GM21515 (cell line): Measurements from ENCODE around the gene GIPC3.

Source experiments
- ATAC-seq: cut with Tn5 transposase; IDR thresholded peaks from one replicate; pipeline ENCODE4 v1.9.1; 2021; ENCODE audit not compliant: unreplicated experiment

GIPC3 gene, protein sequence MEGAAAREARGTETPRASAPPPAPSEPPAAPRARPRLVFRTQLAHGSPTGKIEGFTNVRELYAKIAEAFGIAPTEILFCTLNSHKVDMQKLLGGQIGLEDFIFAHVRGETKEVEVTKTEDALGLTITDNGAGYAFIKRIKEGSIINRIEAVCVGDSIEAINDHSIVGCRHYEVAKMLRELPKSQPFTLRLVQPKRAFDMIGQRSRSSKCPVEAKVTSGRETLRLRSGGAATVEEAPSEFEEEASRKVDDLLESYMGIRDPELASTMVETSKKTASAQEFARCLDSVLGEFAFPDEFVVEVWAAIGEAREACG

DNA sequence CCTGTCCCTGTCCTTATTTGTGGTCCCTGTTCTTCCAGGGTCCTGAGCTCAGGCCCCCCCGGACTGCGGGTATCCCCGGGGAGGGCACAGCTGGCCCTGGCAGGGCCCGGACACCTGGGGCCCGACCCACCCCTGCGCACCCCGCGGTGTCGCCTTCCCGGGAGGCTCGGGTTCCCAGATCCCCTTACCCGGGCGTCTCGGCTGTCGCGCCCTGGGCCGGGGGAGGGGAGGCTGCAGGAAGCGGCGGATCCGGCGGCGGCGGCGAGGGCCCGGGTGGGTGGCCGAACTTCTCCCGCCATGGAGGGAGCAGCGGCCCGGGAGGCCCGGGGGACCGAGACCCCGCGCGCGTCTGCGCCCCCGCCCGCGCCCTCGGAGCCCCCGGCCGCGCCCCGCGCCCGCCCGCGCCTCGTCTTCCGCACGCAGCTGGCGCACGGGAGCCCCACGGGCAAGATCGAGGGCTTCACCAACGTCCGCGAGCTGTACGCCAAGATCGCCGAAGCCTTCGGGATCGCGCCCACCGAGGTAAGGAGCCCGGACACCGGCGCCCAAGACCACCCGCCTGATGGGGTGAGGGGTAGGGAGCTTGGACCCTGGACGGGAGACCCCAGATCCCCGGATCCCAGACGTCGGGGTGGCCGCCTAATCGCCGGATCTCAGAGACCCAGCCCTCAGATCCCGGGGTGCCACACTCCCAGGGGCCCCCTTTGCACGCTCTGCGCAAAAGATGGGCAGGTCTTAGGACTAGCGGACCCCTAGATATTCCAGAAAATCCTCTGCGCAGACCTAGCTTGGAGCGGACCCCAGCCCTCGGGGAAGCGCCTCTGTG lies at the start of gene GIPC3:
Gene GIPC3 (plus strand): TSS at position 178 of the 826 bp plus-strand sequence. CDS start 120 bp downstream, at position 298.
- no peak for ATAC-seq

DNA sequence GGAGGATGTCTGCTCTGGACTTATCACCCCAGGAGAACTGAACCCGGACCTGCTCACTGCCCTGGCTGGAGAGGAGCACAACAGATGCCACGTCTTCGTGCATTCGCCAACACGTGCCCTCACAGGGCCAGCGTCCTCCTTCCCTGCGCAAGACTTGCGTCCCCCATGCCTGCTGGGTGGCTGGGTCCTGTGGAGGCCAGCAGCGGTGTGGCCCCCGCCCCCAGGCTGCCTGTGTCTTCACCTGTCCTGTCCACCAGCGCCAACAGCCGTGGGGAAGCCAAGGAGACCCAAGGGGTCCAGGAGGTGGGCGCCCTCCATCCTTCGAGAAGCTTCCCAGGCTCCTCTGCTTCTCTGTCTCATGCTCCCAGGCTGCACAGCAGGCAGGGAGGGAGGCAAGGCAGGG lies 49.7 kb upstream of the GIPC3 start:
- ATAC-seq, result no peak

DNA sequence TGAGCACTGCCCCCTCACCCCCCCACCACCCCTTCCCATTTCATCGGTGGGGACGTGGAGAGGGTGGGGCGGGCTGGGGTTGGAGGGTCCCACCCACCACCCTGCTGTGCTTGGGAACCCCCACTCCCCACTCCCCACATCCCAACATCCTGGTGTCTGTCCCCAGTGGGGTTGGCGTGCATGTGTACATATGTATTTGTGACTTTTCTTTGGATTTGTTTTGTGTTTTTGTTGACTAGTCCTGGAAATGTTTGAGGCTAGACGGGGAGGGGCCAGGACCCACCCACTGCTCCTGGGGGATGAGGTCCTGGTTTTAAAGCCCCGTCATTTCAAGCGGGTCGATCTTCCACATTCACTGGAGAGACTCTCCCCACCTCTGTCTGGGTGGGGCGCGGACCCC lies 49.3 kb upstream of the GIPC3 start:
- ATAC-seq, result no peak

DNA sequence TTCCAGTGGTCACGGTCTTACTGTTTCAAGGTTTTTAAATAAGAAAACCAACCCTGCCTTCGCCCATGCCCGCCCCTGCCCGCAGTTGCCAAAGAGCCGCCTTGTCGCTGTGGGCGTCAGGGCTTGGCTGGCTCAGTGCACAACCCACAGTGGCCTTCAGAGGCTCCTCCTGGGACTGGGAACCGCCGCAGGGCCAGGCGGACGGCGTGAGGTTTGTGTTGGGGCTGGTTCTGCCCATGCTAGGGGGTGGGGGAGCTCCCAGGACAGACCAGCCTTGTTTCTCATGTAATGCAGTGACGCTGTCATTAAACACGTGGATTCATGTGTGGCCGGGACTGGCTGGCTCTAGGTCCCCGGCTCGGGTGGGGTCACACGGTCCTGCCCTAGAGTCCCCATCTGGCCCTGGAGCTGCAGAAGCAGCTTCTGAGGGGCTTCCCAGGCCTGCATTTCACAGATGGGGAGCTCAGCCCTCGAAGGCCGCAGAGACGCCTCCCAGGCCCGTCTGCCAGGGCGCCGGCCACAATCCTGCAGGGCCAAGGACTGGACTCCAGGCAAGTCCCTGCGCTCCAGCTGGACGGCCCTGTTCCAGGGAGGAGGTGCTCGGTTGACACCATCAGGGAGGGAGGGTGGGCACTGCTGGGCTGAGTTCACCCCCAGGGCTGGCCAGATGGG lies 48.7 kb upstream of the GIPC3 start:
- ATAC-seq, result no peak

DNA sequence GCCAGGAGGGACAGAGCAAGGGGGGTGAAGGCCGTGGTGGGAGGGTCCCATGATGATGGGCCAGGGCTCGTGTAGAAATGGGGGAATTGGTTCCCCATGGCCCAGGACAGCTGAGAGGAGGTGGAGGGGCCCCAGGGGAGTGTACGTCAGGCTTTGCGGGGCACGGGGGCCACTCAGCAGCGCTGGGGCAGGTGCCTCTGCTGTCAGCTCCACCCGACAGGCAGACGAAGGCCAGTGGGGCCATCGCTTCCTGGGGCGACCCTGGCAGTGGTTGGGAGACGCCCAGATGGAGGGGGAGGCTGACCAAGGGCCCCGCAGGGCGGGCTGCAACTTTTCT lies 48.2 kb upstream of the GIPC3 start:
- no peak for ATAC-seq

DNA sequence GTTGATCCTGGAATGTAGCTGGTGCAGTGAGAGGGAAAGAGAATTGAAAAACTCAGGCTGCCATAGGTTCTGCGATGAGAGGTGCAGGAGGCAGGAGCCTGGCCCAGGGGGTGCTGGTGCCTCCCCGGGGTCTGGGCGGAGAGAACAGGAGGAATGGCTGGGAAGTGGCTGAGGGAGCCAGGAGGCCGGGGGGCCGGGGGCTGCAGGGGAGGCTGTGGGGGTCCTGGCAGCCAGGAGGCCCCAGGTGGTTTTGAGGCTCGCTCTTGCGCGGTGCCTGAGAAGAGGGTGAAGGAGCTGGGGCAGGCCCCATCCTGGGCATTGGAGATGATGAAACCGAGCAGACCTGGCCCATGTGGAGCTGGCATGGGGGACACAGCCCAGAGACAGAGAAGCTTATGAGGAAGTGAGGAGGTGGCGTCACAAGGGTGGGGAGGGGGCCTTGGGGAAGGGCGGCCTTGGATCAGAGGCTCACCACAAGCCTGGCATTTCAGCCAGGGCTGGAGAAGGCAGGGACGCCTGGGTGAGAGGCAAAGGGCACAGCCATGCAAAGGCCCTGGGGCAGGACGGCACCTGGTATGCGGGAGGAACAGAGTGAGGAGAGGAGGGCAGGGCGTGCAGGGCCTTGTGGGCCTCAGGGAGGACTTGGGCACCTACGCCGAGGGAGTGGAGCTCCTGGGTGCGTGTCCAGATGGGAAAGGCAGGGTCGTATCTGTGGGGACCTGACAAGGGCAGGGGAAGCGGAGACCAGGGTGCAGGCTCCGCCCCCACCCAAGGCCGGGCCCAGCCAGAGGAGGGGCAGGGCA lies 47.6 kb upstream of the GIPC3 start:
- ATAC-seq, result no peak

DNA sequence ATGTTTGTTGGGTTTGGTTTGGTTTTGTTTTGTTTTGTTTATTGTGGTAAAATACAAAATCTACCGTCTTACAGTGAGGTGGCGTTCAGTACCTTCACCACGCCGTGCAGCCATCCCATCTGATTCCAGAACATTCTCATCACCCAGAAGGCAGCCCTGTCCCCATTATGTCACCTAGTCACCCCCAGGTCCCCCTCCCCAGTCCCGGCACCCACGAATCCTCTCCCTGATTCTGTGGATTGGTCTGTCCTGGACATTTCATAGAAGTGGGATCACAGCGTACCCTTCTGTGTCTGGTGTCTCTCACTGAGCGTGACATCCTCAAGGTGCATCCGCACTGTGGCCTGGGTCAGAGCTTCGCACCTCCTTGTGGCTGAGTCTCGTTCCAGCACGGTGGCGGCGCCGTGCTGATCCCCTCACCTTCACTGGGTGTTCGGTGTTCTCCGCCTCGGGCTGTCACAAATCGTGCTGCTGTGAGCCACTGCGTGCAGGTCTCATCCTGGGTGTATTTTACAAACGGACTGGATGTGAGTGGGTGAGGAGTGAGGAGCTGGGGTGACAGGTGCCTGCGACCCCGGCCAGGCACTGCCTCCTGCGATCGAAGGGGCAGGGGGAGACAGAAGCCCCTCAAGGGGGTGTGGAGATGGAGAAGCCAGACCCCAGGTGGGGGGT lies 46.9 kb upstream of the GIPC3 start:
- ATAC-seq, result no peak

DNA sequence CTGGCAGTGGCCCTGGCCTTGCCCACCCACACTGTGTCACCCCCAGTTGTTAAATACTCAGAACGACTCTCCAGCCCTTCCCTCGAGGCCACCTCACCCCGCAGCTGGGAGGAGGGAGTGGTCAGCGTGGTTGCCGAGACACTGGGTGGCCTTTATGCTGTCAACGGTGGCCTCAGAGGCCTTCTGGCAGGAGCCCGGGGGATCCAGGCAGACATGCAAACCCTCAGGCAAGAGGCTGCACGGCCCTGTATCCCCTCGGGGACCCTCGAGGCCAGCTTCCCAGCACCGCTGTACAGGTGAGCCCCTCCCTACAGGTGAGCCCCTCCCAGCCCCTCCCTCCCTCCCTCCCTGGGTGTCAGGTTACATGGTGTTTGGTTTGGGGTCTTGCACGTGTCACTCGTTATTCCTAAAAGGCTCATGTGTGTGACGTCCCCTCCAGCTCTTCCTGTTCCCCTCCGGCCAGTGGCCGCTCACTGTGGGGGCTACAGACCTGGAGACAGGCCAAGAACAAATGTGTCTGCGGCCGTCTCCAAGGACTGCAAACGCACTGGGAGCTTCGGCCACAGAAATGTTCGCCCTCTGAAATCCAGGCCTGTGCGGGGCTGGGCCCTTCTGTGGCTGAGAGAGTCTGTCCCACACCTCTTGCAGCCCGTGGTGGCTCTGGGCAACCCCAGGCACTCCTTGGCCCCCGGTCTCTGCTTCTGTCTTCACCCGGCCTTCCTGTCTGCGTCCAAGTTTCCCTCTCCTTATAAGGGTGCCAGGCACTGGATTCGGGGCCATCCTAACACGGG lies 46.1 kb upstream of the GIPC3 start, which contains the start of gene TEKTIP1:
Gene TEKTIP1 (plus strand): TSS at position 210 of the 791 bp plus-strand sequence. CDS start 4 bp downstream, at position 214.
- no peak for ATAC-seq

DNA sequence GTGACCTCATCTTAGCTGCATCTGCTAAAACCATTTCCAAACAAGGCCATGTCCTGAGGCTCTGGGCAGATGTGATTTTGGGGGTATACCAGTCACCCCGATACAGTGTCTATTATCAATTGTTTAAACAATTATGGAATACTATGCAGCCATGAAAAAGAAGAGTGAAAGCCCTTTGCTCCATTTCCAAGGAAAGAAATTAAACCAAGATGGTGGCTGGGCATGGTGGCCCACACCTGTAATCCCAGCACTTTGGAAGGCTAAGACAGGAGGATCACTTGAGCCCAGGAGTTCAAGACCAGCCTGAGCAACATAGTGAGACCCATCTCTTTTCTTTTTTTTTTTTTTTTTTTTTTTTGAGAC lies 45.5 kb upstream of the GIPC3 start:
- no peak for ATAC-seq

DNA sequence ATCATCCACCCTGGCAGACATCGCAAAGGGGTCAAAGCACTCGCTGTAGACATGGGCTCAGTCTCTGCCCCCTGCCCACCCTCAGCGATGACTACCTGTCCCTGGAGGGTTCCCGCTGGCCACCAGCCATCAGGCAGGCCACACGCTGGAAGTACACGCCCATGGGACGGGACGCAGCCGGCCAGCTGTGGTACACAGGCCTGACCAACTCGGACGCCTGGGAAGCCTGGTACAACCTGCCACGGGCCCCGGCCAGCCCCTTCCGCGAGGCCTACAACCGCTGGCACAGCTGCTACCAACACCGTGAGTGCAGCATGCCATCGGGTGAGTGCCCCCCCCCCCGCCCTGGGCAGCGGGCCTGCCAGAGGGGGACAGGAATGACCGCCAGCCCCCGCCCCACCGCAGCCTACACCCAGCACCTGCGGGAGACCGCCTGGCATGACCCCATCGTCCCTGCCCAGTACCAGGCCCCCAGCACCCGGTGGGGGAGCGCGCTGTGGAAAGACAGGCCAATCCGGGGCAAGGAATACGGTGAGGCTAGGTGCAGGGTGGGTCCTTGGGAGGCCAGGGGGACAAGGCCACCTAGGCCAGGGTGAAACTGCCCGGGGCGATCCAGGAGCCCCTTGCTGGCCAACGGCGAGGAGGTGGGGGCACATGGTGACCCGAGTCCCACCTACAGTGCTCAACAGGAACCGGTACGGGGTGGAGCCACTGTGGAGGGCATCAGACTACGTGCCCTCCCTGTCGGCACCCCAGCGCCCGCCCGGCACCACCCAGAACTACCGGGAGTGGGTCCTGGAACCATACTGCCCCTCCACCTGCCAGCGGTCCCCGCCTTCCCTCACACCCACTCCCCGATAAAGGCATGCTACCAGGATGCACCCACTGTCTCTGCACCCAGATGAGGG lies 41.9 kb upstream of the GIPC3 start:
- no peak for ATAC-seq

DNA sequence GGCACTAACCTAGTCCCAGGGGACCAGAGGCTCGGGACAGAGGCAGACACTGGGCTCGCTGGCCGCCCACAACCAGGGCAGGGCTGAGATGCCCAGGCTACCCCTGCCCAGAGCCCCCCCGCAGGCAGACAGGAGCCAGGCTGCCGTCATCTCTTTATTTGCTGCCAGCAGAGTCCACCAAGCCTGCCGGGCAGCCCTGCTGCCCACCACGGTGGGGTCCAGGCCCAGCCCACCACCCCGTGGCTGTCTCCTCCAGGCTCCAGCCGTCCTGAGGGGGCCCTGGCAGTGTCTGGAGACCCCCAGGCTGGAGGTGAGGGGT lies 41.3 kb upstream of the GIPC3 start:
- no peak for ATAC-seq

DNA sequence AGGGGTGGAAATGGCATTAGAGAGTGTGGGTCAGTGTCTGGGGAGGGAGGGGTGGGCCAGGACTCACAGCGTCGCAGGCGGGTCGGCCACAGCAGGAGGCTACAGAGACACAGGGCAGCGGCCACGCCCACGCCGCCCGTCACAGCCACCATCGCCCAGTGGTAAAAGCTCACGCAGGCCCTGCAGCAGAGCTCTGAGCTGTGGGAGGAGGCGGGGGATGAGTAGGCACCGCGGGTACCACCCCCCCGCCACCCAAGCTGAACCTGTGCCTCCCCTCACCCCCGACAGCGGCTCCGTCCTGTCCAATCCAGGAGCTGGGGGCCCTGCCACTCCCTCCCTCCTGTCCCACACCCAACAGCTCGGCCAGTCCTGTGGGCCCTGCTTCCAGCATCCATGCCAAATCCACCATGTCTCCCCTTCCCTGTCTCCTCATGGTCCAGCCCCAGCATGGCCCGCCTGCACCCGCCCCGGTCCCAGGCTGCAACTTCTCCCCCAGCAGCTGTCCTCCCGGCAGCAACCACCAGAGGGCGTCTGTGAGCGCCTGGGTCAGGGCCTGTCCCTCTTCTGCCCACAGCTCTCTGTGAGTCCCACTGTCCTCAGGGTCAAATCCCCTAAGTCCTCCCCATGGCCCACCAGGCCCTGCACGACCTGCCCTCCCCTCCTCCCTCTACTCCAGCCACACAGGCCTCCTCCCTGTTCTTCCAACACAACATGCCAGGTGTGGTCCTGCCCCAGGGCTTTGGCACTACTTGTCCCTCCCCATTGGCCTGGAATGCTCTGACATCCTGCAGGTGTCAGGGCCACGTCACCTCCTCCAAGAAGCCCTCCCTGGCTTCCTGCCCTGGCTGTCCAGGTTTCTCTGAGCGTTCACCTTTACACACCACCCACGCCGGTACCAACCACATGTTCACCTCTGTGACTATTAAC lies 40.3 kb upstream of the GIPC3 start:
- no peak for ATAC-seq

DNA sequence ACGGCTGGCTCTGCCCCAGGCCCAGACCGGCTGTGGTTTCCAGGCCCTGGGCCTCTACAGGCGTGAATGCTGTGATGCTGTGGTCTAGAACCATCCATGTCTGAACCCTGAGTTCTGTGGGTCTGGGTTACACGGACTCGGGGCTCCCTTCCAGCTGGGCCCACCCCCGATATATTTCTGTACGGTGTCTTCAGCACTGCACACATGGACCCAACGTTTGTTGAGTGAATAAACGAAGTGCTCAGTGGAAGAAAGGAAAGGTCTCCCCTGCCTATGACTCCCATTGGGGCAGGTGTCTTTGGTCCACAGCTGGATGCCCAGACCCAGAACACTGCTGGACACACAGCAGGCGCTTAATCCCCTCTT lies 39.6 kb upstream of the GIPC3 start:
- no peak for ATAC-seq

DNA sequence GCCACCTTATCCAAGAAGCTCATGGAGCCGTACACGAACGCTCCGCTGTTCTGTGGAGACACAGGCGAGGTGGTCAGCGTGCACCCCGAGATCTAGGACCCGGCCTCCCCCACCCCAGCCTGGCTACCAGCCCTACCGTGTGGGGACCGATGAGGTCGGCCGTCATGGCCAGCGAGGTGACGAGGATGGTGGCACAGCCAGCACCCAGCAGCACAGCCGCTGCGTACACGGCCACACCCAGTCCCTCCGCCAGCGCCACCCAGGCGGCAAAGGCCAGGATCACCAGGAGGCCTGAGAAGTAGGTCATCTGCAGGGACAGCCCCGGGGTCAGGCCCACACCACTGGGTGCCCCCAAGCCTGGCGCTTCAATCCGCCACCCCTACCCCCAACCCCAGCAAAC lies 39.2 kb upstream of the GIPC3 start:
- no peak for ATAC-seq

DNA sequence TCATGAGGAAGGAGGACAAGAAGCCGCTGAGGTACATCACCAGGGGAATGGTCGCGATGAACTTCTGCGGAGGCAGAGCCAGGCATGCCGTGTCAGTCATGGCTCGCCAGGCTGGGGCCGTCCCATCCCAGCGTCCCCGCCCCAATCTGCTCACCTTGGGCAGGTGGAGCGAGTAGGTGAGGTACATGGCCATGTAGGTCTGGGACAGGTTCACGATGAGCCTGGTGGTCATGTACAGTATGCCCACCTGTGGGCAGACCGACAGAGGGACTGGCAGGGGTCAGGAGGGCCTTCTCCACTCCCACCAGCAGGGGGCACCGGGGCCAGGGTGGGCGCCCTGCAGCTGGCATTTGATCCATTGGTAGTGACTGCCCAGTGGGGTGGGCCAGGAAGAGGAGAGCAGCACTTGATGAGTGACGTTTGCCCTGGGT lies 38.0 kb upstream of the GIPC3 start:
- no peak for ATAC-seq

DNA sequence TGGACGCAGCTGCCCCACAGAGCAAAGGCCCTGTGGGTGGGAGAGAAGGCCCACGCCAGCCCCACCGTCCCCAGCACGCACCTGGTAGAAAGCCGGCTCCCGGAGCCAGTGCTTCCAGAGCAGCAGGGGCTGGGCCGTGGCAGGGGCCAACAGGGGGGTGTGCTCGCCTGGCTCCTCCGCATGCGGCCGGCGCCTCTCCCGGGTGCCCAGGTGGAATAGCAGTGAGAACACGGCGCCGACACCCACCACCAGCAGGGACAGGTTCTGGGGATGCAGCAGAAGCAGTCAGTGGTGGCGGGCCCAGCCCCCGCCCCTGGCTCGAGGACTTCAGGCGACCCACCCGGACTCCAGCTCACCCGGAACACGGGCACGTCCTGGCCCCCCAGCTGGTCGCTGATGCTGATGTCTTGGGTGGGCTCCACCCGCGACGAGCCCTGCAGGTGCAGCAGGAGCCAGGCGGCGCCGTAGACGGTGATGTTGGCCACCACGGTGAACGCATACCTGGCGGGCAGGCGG lies 37.5 kb upstream of the GIPC3 start:
- ATAC-seq, result no peak

DNA sequence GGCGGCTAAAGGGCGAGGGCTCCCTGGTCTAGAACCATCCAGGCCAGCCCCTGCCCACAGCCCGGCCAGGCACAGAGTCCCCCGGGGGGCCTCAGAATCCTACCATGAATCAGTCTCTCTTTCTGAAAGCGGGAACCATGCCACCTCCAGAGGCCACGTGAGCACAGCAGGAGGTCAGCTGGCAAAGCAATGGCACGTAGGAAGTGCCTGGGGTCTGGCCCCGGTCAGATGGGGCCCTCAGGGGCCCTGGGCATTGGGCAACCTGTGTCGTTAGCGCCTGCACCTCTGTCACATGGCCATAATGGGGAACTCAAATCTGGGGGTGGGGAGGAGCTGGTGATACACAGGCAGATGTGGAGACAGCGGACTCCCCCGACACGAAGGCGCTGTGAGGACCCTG lies 36.7 kb upstream of the GIPC3 start:
- ATAC-seq, result no peak

DNA sequence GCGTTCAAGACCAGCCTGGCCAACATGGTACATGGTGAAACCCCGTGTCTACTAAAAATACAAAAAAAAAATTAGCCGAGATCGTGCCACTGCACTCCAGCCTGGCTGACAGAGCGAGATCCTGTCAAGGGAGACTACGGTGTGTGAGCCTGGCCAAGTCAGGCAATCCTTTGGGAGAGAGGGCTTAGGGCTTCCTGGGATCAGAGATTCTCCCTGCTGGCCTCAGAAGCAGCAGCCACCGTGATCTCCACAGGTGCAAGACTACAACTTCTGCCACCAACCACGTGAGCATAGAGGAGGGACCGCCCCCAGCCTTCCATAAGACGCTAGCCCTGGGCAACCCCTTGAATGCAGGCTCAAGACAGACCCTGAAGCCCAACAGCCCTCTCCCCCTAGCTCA lies 35.5 kb upstream of the GIPC3 start:
- ATAC-seq, result no peak
